Natural killer cell (primary cell): Measurements from ENCODE around the gene SLIT1. TPM values are rescaled to one million over a fixed set of nuclear protein-coding genes. Genes with fewer than 3 reads are reported as not detected.

ENCODE experiments used
- ATAC-seq, 3 donors: fragments of 150-1000 bp in 2 of 3; fragments of 200-7000 bp in 1 of 3; cut with Tn5 transposase; 1 replicate in 1 of 3; 2 replicates in 2 of 3; pipeline ENCODE4 v1.10.0; 2021; ENCODE audit warnings: mild to moderate bottlenecking in 2 of 3, moderate library complexity in 2 of 3
- DNase-seq, 2 donors: peaks; one replicate each; pipeline versions ENCODE4 v3.0.0 to v3.0.0-alpha.2; 2013 to 2021; ENCODE audit warnings: mixed read lengths in 1 of 2
- H3K27ac ChIP-seq: one replicate; pipeline ENCODE4 v1.5.1; 2013; ENCODE audit warnings: mild to moderate bottlenecking, low read length
- H3K27me3 ChIP-seq: one replicate; pipeline ENCODE4 v1.6.1; 2013; ENCODE audit warnings: low read length; ENCODE audit not compliant: control insufficient read depth, insufficient read depth
- H3K36me3 ChIP-seq: one replicate; pipeline ENCODE4 v1.6.1; 2013; ENCODE audit warnings: low read length; ENCODE audit not compliant: control insufficient read depth, insufficient read depth
- H3K4me1 ChIP-seq: one replicate; pipeline ENCODE4 v1.6.1; 2013; ENCODE audit warnings: low read length; ENCODE audit not compliant: control insufficient read depth, insufficient read depth
- H3K4me3 ChIP-seq: one replicate; pipeline ENCODE4 v1.5.1; 2013; ENCODE audit warnings: low read length
- H3K9me3 ChIP-seq: one replicate; pipeline ENCODE4 v1.6.1; 2013; ENCODE audit warnings: low read length; ENCODE audit not compliant: control insufficient read depth, insufficient read depth
- H3K27ac Mint-ChIP-seq, 2 donors: one replicate each; pipeline ENCODE4 v1.8.0; 2022; ENCODE audit warnings: mild to moderate bottlenecking in 2 of 2, mixed read lengths in 2 of 2, moderate library complexity in 1 of 2
- H3K27me3 Mint-ChIP-seq, 2 donors: one replicate each; pipeline ENCODE4 v1.8.0; 2022; ENCODE audit warnings: low read depth in 2 of 2, mixed read lengths in 2 of 2
- H3K36me3 Mint-ChIP-seq: one replicate; pipeline ENCODE4 v1.8.0; 2022; ENCODE audit warnings: mixed read lengths
- H3K4me1 Mint-ChIP-seq, 2 donors: one replicate each; pipeline ENCODE4 v1.8.0; 2022; ENCODE audit warnings: mixed read lengths in 2 of 2
- H3K4me3 Mint-ChIP-seq: one replicate; pipeline ENCODE4 v1.8.0; 2022; ENCODE audit warnings: mild to moderate bottlenecking, moderate library complexity, mixed read lengths
- H3K9me3 Mint-ChIP-seq, 2 donors: one replicate each; pipeline ENCODE4 v1.8.0; 2022; ENCODE audit warnings: mixed read lengths in 2 of 2
- CTCF ChIP-seq: fragments of 200-600 bp; IDR thresholded peaks from one replicate; pipeline ENCODE4 v1.8.0; 2022; ENCODE audit warnings: antibody characterized with exemption
- WGBS: methylation state at CpG from one replicate; pipeline ENCODE4 v1.1.7; 2013; ENCODE audit warnings: missing lambda C conversion rate; ENCODE audit not compliant: insufficient coverage; 5-methylcytosine and 5-hydroxymethylcytosine counted together
- intact Hi-C: fragments of 100-400 bp; cut with micrococcal nuclease; formaldehyde crosslinking; loops from one replicate; pipeline ENCODE4 v1.14.2; 2022
- total RNA-seq, 4 donors: library from RNA; stranded (reverse); fragments of 120-200 nt in 1 of 4; gene quantifications; one replicate each; pipeline versions ENCODE4 v1.2.3 to v1.2.4, GENCODE V29; 2013 to 2022

Gene SLIT1
- total RNA-seq, 3 donors from 2014 or later (not counting 1 experiment from before 2014, with no cell fraction given), result 0.28 to 1.5 (median 1.1) TPM

GRCh38 chr10:97132273-97132672, 53.5 kb downstream of the SLIT1 start:
- peaks cover 0 to 9% of the 10 kb centered on the region in 2 donors for H3K27me3 Mint-ChIP-seq
- peaks cover 0 to 6% of the 10 kb centered on the region in 2 donors for H3K4me1 Mint-ChIP-seq
- Histone ChIP-seq H3K36me3 (no peaks in the 10 kb centered on the region), H3K9me3 (no peaks in the 10 kb centered on the region), H3K4me3 (no peak overlapping the region), H3K4me1 (no peaks in the 10 kb centered on the region), H3K27ac (no peak overlapping the region), H3K27me3 (no peaks in the 10 kb centered on the region)
- no peaks in the 10 kb centered on the region for H3K36me3 Mint-ChIP-seq
- intact Hi-C loops, result no loop called here
- no peak for DNase-seq
- no peak for TF ChIP-seq CTCF
- H3K27ac Mint-ChIP-seq, result no peak overlapping the region
- ATAC-seq, result no peak
- no peak overlapping the region for H3K4me3 Mint-ChIP-seq
- 91% methylated on average over 2 of the region's 2 CpGs for WGBS
- H3K9me3 Mint-ChIP-seq, result no peaks in the 10 kb centered on the region

GRCh38 chr10:97131666-97132065, 54.1 kb downstream of the SLIT1 start:
- WGBS, result 89% methylated on average over 9 of the region's 9 CpGs
- H3K27me3 Mint-ChIP-seq, result peaks cover 0 to 9% of the 10 kb centered on the region in 2 donors
- H3K27ac Mint-ChIP-seq, result no peak overlapping the region
- ATAC-seq (no peak), DNase-seq (no peak)
- no peaks in the 10 kb centered on the region for H3K9me3 Mint-ChIP-seq
- no peaks in the 10 kb centered on the region for H3K36me3 Mint-ChIP-seq
- no peak for TF ChIP-seq CTCF
- Histone ChIP-seq H3K27me3 (no peaks in the 10 kb centered on the region), H3K27ac (no peak overlapping the region), H3K9me3 (no peaks in the 10 kb centered on the region), H3K36me3 (no peaks in the 10 kb centered on the region), H3K4me3 (no peak overlapping the region), H3K4me1 (no peaks in the 10 kb centered on the region)
- intact Hi-C loops, result no loop called here
- peaks cover 0 to 6% of the 10 kb centered on the region in 2 donors for H3K4me1 Mint-ChIP-seq
- H3K4me3 Mint-ChIP-seq, result no peak overlapping the region

- no peak overlapping the region for H3K27ac Mint-ChIP-seq
- peaks cover 0 to 9% of the 10 kb centered on the region in 2 donors for H3K27me3 Mint-ChIP-seq
- no peak overlapping the region for H3K27ac ChIP-seq
- DNase-seq (no peak), ATAC-seq (no peak)
- no peak overlapping the region for H3K4me3 Mint-ChIP-seq
- no peaks in the 10 kb centered on the region for H3K36me3 ChIP-seq
- no peaks in the 10 kb centered on the region for H3K4me1 ChIP-seq
- 84% methylated on average over 8 of the region's 8 CpGs for WGBS
- no peak for TF ChIP-seq CTCF
- no peaks in the 10 kb centered on the region for H3K9me3 Mint-ChIP-seq
- intact Hi-C loops, result no loop called here
- no peaks in the 10 kb centered on the region for H3K36me3 Mint-ChIP-seq
- H3K9me3 ChIP-seq, result no peaks in the 10 kb centered on the region
- H3K27me3 ChIP-seq, result no peaks in the 10 kb centered on the region
- peaks cover 0 to 6% of the 10 kb centered on the region in 2 donors for H3K4me1 Mint-ChIP-seq
- H3K4me3 ChIP-seq, result no peak overlapping the region
These were observed 54.6 kb downstream of the SLIT1 start for GRCh38 chr10:97131181-97131628.

- no peaks in the 10 kb centered on the region for H3K36me3 ChIP-seq
- H3K4me3 Mint-ChIP-seq, result no peak overlapping the region
- DNase-seq, result no peak
- H3K4me1 Mint-ChIP-seq, result peaks cover 0 to 6% of the 10 kb centered on the region in 2 donors
- intact Hi-C loops, result no loop called here
- no peak overlapping the region for H3K27ac Mint-ChIP-seq
- H3K4me1 ChIP-seq, result no peaks in the 10 kb centered on the region
- H3K9me3 Mint-ChIP-seq, result no peaks in the 10 kb centered on the region
- ATAC-seq, result no peak
- H3K9me3 ChIP-seq, result no peaks in the 10 kb centered on the region
- WGBS, result 32% methylated on average over 9 of the region's 11 CpGs
- H3K4me3 ChIP-seq, result no peak overlapping the region
- TF ChIP-seq CTCF, result no peak
- peaks cover 0 to 9% of the 10 kb centered on the region in 2 donors for H3K27me3 Mint-ChIP-seq
- H3K27ac ChIP-seq, result no peak overlapping the region
- no peaks in the 10 kb centered on the region for H3K36me3 Mint-ChIP-seq
- no peaks in the 10 kb centered on the region for H3K27me3 ChIP-seq
These were observed 56.1 kb downstream of the SLIT1 start for GRCh38 chr10:97129666-97130065.
